Nephron progenitor cell (in vitro differentiated cells): ENCODE data around the gene PDIA5.

ENCODE experiments used
- DNase-seq: peaks from one replicate; pipeline ENCODE4 v3.0.0; 2021
- H3K27ac Mint-ChIP-seq: 2 replicates; pipeline ENCODE4 v1.8.0; 2021; ENCODE audit warnings: mild to moderate bottlenecking, moderate library complexity, mixed read lengths
- H3K27me3 Mint-ChIP-seq: 2 replicates; pipeline ENCODE4 v1.8.0; 2021; ENCODE audit warnings: mild to moderate bottlenecking, low read depth, mixed read lengths; ENCODE audit not compliant: poor library complexity
- H3K36me3 Mint-ChIP-seq: 2 replicates; pipeline ENCODE4 v1.8.0; 2021; ENCODE audit warnings: low read depth, mixed read lengths
- H3K4me1 Mint-ChIP-seq: 2 replicates; pipeline ENCODE4 v1.8.0; 2021; ENCODE audit warnings: mixed read lengths
- H3K4me3 Mint-ChIP-seq: 2 replicates; pipeline ENCODE4 v1.8.0; 2021; ENCODE audit warnings: mild to moderate bottlenecking, moderate library complexity, mixed read lengths
- H3K9me3 Mint-ChIP-seq: 2 replicates; pipeline ENCODE4 v1.8.0; 2021; ENCODE audit warnings: mild to moderate bottlenecking, moderate library complexity, mixed read lengths
- TF ChIP-seq, protein P1 (sequence below): fragments of 200-600 bp; sonication (generic); IDR thresholded peaks from 2 replicates; pipeline ENCODE4 v1.5.0; 2021; ENCODE audit warnings: antibody characterized with exemption

The PDIA5 gene

DNA sequence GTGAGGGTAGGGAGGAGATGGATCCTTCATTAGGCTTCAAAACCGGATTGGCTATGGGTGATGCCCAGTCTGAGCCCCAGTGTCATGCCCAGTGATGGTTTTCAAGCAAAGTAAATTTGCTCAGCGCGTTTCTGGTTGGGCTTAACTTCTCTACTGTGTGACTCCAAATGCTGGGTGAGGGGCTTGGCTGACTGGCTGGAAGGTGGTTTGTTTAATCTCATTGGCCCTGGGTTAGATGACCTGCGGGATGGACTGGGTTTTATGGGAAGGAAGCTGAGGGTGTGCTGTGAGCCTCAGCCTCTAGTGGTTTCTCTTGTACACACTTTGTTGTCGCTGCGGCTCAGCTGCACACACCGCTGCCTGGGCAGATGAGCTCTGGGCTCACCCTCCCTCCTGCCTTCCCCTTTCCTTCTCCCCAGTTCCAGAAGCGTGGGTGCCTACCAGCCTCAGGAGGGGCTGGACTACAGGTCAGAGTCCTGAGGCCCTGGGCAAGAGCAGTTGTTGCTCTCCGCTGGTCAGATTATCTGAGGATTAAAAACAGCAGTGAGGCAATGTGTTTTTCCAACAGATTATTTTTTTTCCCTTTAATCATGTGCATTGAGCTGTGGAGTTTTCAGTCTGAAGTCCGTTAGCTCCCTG lies 18.6 kb downstream of the PDIA5 start:
- H3K4me1 Mint-ChIP-seq, result peaks cover 86% of the 10 kb centered on the region
- no peak for DNase-seq
- H3K27ac Mint-ChIP-seq, result peak overlapping the region; percentile 68
- H3K27me3 Mint-ChIP-seq, result peaks cover 7% of the 10 kb centered on the region
- no peaks in the 10 kb centered on the region for H3K9me3 Mint-ChIP-seq
- TF ChIP-seq, protein P1, sequence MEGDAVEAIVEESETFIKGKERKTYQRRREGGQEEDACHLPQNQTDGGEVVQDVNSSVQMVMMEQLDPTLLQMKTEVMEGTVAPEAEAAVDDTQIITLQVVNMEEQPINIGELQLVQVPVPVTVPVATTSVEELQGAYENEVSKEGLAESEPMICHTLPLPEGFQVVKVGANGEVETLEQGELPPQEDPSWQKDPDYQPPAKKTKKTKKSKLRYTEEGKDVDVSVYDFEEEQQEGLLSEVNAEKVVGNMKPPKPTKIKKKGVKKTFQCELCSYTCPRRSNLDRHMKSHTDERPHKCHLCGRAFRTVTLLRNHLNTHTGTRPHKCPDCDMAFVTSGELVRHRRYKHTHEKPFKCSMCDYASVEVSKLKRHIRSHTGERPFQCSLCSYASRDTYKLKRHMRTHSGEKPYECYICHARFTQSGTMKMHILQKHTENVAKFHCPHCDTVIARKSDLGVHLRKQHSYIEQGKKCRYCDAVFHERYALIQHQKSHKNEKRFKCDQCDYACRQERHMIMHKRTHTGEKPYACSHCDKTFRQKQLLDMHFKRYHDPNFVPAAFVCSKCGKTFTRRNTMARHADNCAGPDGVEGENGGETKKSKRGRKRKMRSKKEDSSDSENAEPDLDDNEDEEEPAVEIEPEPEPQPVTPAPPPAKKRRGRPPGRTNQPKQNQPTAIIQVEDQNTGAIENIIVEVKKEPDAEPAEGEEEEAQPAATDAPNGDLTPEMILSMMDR, result no peak
- H3K4me3 Mint-ChIP-seq, result peak overlapping the region; percentile 7
- no peaks in the 10 kb centered on the region for H3K36me3 Mint-ChIP-seq

DNA sequence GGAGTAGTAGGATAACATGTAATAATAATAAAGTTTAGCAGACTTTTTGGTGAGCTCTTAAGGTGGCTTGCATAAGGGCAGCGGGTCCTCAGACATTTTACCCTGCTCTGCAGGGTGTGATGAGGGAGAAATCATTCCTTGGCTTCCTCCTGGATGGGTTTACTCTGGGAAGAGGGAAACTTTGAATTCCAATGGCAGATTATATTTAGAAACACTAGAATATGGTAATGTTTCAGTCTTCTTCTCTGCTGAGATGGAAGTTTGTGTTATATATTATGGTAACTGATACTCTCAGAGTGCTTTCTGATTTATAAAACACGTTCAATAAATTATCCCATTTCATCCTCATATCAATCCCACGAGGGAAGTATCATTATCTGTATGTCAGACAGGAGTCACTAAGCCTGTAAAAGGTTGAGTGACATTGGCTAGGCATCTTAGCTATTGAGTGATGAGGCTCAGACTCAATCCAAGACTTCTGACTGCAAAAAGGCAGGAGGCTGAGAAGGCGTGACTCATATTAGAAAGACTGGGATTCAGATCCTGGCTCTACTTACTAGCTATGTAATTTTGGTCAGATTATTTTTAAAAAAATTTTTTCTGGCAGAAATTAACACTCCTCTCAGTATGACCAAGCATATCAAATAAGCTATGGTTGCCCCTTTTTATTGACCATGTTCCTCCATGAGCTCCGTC lies 19.3 kb downstream of the PDIA5 start:
- Mint-ChIP-seq H3K36me3 (no peaks in the 10 kb centered on the region), H3K9me3 (no peaks in the 10 kb centered on the region), H3K4me1 (peaks cover 93% of the 10 kb centered on the region), H3K27me3 (peaks cover 7% of the 10 kb centered on the region), H3K27ac (peak overlapping the region; percentile 68), H3K4me3 (peak overlapping the region; percentile 7)
- DNase-seq, result no peak
- TF ChIP-seq, protein P1, result no peak

DNA sequence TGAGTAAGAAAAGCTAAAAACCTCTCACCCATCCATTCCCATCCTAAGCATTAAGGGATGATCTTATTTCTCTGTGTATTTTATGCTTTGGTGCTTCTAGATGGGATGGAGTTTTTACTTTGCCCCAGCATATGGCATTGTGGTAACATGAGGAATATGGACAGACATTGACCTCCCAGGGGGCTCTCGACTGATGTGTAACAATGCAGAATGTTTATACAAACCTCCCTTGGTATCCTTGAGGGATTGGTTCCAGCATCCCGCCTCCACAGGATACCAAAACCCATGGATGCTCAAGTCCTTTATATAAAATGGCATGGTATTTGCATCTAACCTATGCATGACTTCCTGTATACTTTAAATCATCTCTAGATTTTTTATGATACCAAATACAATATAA lies 21.6 kb downstream of the PDIA5 start:
- H3K4me1 Mint-ChIP-seq, result peaks cover 74% of the 10 kb centered on the region
- TF ChIP-seq, protein P1, result no peak
- H3K27ac Mint-ChIP-seq, result peak overlapping the region; percentile 7
- peaks cover 4% of the 10 kb centered on the region for H3K27me3 Mint-ChIP-seq
- peaks cover 4% of the 10 kb centered on the region for H3K36me3 Mint-ChIP-seq
- peak overlapping the region; percentile 27 for H3K4me3 Mint-ChIP-seq
- H3K9me3 Mint-ChIP-seq, result no peaks in the 10 kb centered on the region
- DNase-seq, result no peak

DNA sequence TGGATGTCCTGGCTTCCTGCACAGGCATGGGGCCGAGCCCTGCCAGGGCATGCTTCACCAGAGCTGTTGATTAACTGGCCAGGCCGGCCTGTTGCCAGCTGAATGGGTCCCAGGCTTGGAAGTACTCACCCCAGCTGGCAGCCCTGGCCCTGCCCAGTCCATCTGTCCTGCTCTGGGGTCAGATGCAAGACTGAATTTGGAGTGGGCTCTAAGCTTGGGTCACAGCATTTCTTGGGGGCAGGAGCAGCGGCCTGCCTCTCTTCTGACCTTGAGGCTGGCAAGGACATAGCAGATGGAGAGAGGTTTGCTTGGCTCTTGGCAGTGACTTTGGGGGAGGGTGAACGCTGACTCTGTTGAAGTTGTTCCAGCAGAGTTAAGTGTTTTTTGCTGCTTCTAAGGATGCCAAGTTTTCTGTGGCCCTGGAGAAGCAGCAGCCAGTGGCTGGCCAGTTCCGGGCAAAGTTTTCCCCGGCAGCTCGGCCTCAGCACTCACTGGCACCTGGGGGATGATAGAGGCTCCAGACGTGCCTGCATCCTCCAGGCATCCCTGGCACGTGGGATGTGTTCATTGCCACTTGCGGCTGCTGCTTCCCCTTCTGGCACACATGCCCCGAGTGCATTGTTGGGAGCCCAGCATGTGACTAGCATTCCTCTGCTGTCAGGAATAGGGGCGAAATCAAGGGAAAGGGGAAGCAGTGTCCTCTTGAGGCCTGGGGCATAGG lies 22.9 kb downstream of the PDIA5 start:
- H3K4me3 Mint-ChIP-seq, result no peak overlapping the region
- peaks cover 4% of the 10 kb centered on the region for H3K36me3 Mint-ChIP-seq
- TF ChIP-seq, protein P1, result no peak
- H3K9me3 Mint-ChIP-seq, result no peaks in the 10 kb centered on the region
- peaks cover 4% of the 10 kb centered on the region for H3K27me3 Mint-ChIP-seq
- H3K4me1 Mint-ChIP-seq, result peaks cover 60% of the 10 kb centered on the region
- DNase-seq, result no peak
- H3K27ac Mint-ChIP-seq, result no peak overlapping the region

- Mint-ChIP-seq H3K9me3 (no peaks in the 10 kb centered on the region), H3K4me1 (peaks cover 49% of the 10 kb centered on the region), H3K36me3 (peaks cover 4% of the 10 kb centered on the region), H3K27me3 (peaks cover 4% of the 10 kb centered on the region), H3K27ac (no peak overlapping the region), H3K4me3 (no peak overlapping the region)
- no peak for DNase-seq
- TF ChIP-seq, protein P1, result no peak
Measured at GRCh38 chr3:123090728-123091531, 24.1 kb downstream of the PDIA5 start.
